HEK293T (cell line): ENCODE measurements around the gene RABL2B.

ENCODE experiments used
- CTBP1 ChIP-seq: fragments of 450-650 bp; IDR thresholded peaks from 2 replicates; pipeline ENCODE4 v1.6.1; 2016; ENCODE audit warnings: borderline replicate concordance
- FOXA1 ChIP-seq: fragments of 450-650 bp; IDR thresholded peaks from 2 replicates; pipeline ENCODE4 v1.6.1; 2016; ENCODE audit warnings: mild to moderate bottlenecking
- FOXK2 ChIP-seq: fragments of 450-650 bp; IDR thresholded peaks from 2 replicates; pipeline ENCODE4 v1.6.1; 2016; ENCODE audit warnings: mild to moderate bottlenecking
- SP1 ChIP-seq: fragments of 450-650 bp; IDR thresholded peaks from 2 replicates; pipeline ENCODE4 v1.6.1; 2017
- SUZ12 ChIP-seq: fragments of 450-650 bp; IDR thresholded peaks from 2 replicates; pipeline ENCODE4 v1.6.1; 2016; ENCODE audit warnings: mild to moderate bottlenecking
- ZNF384 ChIP-seq: fragments of 450-650 bp; IDR thresholded peaks from 2 replicates; pipeline ENCODE4 v1.6.1; 2016

- TF ChIP-seq FOXA1 (no peak), CTBP1 (no peak), SP1 (no peak), SUZ12 (no peak), ZNF384 (no peak), FOXK2 (no peak)
Observed at GRCh38 chr22:50734343-50734771, 49.1 kb downstream of the RABL2B start.
